H1 (cell line): ENCODE results near the gene WFDC5.

Experiments used
- CTCF ChIP-seq, 3 experiments: IDR thresholded peaks; 1 replicate in 2 of 3; 2 replicates in 1 of 3; pipeline versions ENCODE4 v1.5.1 to v1.6.1; 2011; ENCODE audit warnings: low read length in 3 of 3, mild to moderate bottlenecking in 3 of 3, inconsistent platforms in 2 of 3, low read depth in 1 of 3, moderate library complexity in 1 of 3; ENCODE audit not compliant: insufficient read depth in 1 of 3; ENCODE audit errors: control extremely low read depth in 1 of 3
- EGR1 ChIP-seq: IDR thresholded peaks from 2 replicates; pipeline ENCODE4 v1.6.1; 2011; ENCODE audit warnings: low read depth, low read length, borderline replicate concordance
- EZH2 ChIP-seq: fragments of 200-600 bp; sonication (generic); IDR thresholded peaks from 2 replicates; pipeline ENCODE4 v1.7.1; 2012; ENCODE audit warnings: low read depth, mild to moderate bottlenecking, moderate library complexity, low read length, inconsistent platforms; ENCODE audit not compliant: severe bottlenecking
- GABPA ChIP-seq: IDR thresholded peaks from 2 replicates; pipeline ENCODE4 v1.6.1; 2011; ENCODE audit warnings: mild to moderate bottlenecking, low read length, moderate library complexity, borderline replicate concordance; ENCODE audit not compliant: insufficient read depth
- GTF2F1 ChIP-seq: IDR thresholded peaks from 2 replicates; pipeline ENCODE4 v1.6.1; 2012; ENCODE audit warnings: low read depth, low read length, improper control_type of control experiment, borderline replicate concordance
- POLR2A ChIP-seq, 2 experiments: IDR thresholded peaks; 1 replicate in 1 of 2; 2 replicates in 1 of 2; pipeline ENCODE4 v1.6.1; 2011; ENCODE audit warnings: low read depth in 2 of 2, low read length in 2 of 2, mild to moderate bottlenecking in 2 of 2; ENCODE audit errors: control extremely low read depth in 1 of 2
- POLR2AphosphoS5 ChIP-seq: IDR thresholded peaks from 2 replicates; pipeline ENCODE4 v1.6.1; 2011; ENCODE audit warnings: low read depth, low read length
- RFX5 ChIP-seq: IDR thresholded peaks from 2 replicates; pipeline ENCODE4 v1.6.1; 2011; ENCODE audit warnings: low read depth, low read length, improper control_type of control experiment, borderline replicate concordance
- TAF1 ChIP-seq: IDR thresholded peaks from 2 replicates; pipeline ENCODE4 v1.6.1; 2011; ENCODE audit warnings: mild to moderate bottlenecking, low read depth, low read length
- TCF12 ChIP-seq: IDR thresholded peaks from 2 replicates; pipeline ENCODE4 v1.6.1; 2011; ENCODE audit warnings: low read depth, mild to moderate bottlenecking, low read length
- USF2 ChIP-seq: IDR thresholded peaks from 2 replicates; pipeline ENCODE4 v1.6.1; 2011; ENCODE audit warnings: low read length, improper control_type of control experiment

- TF ChIP-seq CTCF (IDR thresholded peaks at IDR 0.05; ENCODE audit: control extremely low read depth in 1 of 3, insufficient read depth in 1 of 3, low read depth in 1 of 3, low read length in 3 of 3) (no peak), TCF12 (no peak), TAF1 (no peak), EZH2 (no peak), GABPA (no peak), GTF2F1 (no peak), USF2 (no peak), POLR2AphosphoS5 (no peak), EGR1 (no peak), POLR2A (IDR thresholded peaks at IDR 0.05; ENCODE audit: control extremely low read depth in 1 of 2, low read depth in 2 of 2, low read length in 2 of 2) (no peak), RFX5 (no peak)
These were observed 42.9 kb downstream of the WFDC5 start for GRCh38 chr20:45072066-45072465.
